GM23338 (cell line): ENCODE measurements around the gene GPANK1.

Experiments
- CREB1 ChIP-seq: fragments of 250-450 bp; sonication (Bioruptor Pico); IDR thresholded peaks from 2 replicates; pipeline ENCODE4 v1.5.0; 2020; ENCODE audit warnings: low read depth, mild to moderate bottlenecking, moderate library complexity
- CTCF ChIP-seq, 2 experiments: fragments of 200-600 bp in 1 of 2; sonication (generic) in 1 of 2; conservative IDR thresholded peaks; 2 replicates each; pipeline versions ENCODE4 v1.5.1 to v1.6.1; 2016 to 2017; ENCODE audit warnings: antibody characterized with exemption in 2 of 2, low read depth in 2 of 2, mild to moderate bottlenecking in 2 of 2, moderate library complexity in 1 of 2
- EZH2phosphoT487 ChIP-seq: fragments of 200-600 bp; sonication (generic); IDR thresholded peaks from one replicate; pipeline ENCODE4 v1.8.1; 2018; ENCODE audit warnings: antibody characterized with exemption; ENCODE audit not compliant: unreplicated experiment
- POLR2AphosphoS5 ChIP-seq: IDR thresholded peaks from 2 replicates; pipeline ENCODE4 v1.6.1; 2016; ENCODE audit warnings: antibody characterized with exemption, low read depth
- REST ChIP-seq: IDR thresholded peaks from one replicate; pipeline ENCODE4 v1.6.1; 2018; ENCODE audit warnings: antibody characterized with exemption; ENCODE audit not compliant: unreplicated experiment
- STAT1 ChIP-seq: IDR thresholded peaks from one replicate; pipeline ENCODE4 v1.6.1; 2016; ENCODE audit warnings: antibody characterized with exemption; ENCODE audit not compliant: unreplicated experiment

- no peak for TF ChIP-seq REST
- no peak for TF ChIP-seq CTCF (conservative IDR thresholded peaks at IDR 0.05; ENCODE audit: low read depth in 2 of 2)
- TF ChIP-seq STAT1: no peak
- TF ChIP-seq POLR2AphosphoS5: no peak
- no peak for TF ChIP-seq CREB1 (CRISPR knock-in tag)
- TF ChIP-seq EZH2phosphoT487: no peak
Observed at GRCh38 chr6:31654574-31655348, 10.0 kb downstream of the GPANK1 start.
